ENCODE results near the gene AQP12B. TPM values are rescaled to one million over a fixed set of nuclear protein-coding genes. Genes with fewer than 3 reads are reported as not detected.
"Not testable (repeated sequence)": the region's sequence is repeated elsewhere in the genome, so short reads cannot be mapped to it uniquely, and the experiment has no call there.

The AQP12B gene
- total RNA-seq, 1 donor from 2014 or later = not detected

DNA sequence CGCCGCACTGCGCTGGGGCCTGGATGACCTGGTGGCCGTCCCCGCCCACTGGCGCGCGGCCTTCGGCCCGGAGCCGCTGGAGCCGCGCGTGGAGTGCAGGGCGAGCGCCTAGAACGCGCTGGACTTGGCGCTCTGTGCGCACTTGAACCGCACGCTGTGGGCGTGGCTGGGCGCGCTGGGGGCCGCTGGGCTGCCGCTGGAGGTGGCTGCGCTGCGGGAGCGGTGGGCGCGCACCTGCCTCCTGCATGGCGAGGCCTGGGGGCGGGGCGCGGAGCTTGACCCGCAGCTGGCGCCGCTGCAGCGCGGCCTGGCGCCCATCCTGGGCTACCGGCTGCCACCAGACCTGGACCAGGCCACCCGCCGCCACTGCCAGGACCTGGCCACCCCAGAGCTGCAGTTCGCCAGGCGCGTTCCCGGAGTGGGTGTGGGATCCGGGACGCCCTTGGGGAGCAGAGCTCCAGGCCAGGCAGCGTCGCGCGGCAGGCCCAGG lies 9.9 kb downstream of the AQP12B start:
- no peak for DNase-seq
- no peaks in the 10 kb centered on the region for H3K36me3 Mint-ChIP-seq (ENCODE audit: low read depth)
- H3K27me3 Mint-ChIP-seq = peaks cover 38% of the 10 kb centered on the region
- no peaks in the 10 kb centered on the region for H3K4me1 Mint-ChIP-seq
- no peak overlapping the region for H3K4me3 Mint-ChIP-seq
- H3K9me3 Mint-ChIP-seq = no peaks in the 10 kb centered on the region
- intact Hi-C loops (cut with micrococcal nuclease) = no loop called here
- H3K27ac Mint-ChIP-seq = no peak overlapping the region

DNA sequence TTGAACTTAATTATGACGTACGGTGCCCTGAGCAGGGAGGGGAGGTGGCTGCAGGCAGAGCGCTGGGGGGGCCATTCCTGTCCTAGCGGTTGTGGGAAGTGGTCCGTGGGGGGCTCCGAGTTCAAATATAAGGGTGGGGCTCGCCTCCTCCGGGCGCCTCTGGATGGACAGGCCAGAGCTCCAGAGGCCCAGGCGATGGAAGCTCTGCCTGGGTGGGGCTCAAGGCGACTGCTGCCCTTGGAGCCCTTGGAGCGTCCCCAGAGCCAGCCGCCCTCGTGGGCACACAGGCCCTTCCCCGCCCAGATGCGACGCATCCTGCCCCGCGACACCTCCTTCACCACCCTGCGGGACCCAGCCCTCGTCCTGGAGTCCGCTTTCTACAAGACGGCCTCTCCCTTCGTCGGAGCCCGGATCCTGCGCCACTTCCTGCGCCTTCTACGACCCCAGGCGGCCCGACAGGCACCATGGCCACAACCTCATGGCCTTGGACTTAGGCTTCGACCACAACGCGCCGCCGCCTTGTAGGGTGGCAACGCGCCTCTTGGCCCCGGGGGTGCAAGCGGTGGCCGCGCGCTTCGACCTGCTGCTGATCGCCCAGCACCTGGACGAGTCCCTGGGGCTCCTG lies 10.5 kb downstream of the AQP12B start:
- Mint-ChIP-seq H3K27ac (no peak overlapping the region), H3K9me3 (no peaks in the 10 kb centered on the region), H3K4me3 (no peak overlapping the region), H3K4me1 (no peaks in the 10 kb centered on the region), H3K36me3 (ENCODE audit: low read depth) (no peaks in the 10 kb centered on the region), H3K27me3 (peaks cover 41% of the 10 kb centered on the region)
- intact Hi-C loops (cut with micrococcal nuclease) = no loop called here
- no peak for DNase-seq

DNA sequence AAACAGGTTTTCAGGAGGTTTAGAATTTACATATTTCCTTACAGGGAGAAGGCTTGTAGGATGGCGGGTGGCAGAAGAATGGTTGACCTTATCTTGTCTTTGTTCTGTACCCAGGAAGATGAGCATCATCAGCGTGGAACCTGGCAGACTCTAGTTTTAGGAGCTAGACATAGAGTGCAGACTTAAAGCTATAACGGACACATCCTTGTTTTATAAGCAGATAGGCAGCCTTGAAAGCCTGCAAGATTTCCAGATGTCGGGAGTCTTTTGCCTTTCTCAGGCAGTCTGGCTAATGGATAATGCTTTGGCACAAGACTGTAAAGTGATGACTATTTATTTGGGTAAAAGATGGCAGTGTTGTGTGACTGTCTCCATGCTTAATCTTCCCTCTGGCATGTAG lies 11.7 kb downstream of the AQP12B start:
- DNase-seq = no peak
- Mint-ChIP-seq H3K27ac (no peak overlapping the region), H3K9me3 (no peaks in the 10 kb centered on the region), H3K4me1 (no peaks in the 10 kb centered on the region), H3K27me3 (peaks cover 51% of the 10 kb centered on the region), H3K36me3 (ENCODE audit: low read depth) (no peaks in the 10 kb centered on the region), H3K4me3 (no peak overlapping the region)
- intact Hi-C loops (cut with micrococcal nuclease) = no loop called here

DNA sequence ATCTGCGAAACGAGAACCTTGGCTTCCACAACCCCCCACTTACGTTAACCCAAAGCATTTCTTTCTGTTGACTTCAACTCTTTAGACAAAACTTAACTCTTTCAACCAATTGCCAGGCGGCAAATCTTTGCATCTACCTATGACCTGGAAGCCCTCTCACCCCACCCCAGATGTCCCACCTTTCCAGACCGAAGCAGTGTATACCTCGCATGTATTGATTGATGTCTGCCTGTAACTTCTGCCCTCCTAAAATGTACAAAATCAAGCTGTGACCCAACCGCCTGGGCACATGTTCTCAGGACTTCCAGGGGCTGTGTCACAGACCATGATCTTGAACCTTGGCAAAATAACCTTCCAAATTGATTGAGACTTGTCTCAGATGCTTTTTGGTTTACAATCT lies 12.3 kb downstream of the AQP12B start:
- Mint-ChIP-seq H3K4me1 (no peaks in the 10 kb centered on the region), H3K4me3 (no peak overlapping the region), H3K9me3 (no peaks in the 10 kb centered on the region), H3K27ac (no peak overlapping the region), H3K27me3 (peaks cover 55% of the 10 kb centered on the region), H3K36me3 (ENCODE audit: low read depth) (no peaks in the 10 kb centered on the region)
- intact Hi-C loops (cut with micrococcal nuclease) = no loop called here
- no peak for DNase-seq

DNA sequence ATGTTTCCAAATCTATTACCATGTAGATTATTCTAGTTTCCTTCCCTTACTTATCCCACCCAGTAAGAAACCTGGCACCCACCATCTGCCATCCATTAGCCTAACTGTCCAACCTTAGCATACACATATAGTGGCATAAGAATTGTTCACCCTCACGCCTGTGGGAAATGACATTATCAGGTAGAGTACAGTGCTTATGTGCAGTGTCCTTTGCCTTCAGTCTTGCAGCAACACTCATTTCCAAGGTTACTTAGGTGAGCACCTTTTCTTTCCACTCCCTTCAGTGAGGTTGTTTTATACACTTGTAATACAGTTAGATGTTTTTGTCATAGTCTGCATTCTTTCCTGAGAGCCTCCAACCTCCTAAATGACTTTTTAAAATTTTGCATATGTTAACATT lies 18.1 kb downstream of the AQP12B start:
- no peak for DNase-seq
- no peak overlapping the region for H3K4me3 Mint-ChIP-seq
- no peak overlapping the region for H3K27ac Mint-ChIP-seq
- peaks cover 8% of the 10 kb centered on the region for H3K9me3 Mint-ChIP-seq
- peaks cover 58% of the 10 kb centered on the region for H3K27me3 Mint-ChIP-seq
- peaks cover 3% of the 10 kb centered on the region for H3K36me3 Mint-ChIP-seq (ENCODE audit: low read depth)
- intact Hi-C loops (cut with micrococcal nuclease) = no loop called here
- H3K4me1 Mint-ChIP-seq = no peaks in the 10 kb centered on the region

DNA sequence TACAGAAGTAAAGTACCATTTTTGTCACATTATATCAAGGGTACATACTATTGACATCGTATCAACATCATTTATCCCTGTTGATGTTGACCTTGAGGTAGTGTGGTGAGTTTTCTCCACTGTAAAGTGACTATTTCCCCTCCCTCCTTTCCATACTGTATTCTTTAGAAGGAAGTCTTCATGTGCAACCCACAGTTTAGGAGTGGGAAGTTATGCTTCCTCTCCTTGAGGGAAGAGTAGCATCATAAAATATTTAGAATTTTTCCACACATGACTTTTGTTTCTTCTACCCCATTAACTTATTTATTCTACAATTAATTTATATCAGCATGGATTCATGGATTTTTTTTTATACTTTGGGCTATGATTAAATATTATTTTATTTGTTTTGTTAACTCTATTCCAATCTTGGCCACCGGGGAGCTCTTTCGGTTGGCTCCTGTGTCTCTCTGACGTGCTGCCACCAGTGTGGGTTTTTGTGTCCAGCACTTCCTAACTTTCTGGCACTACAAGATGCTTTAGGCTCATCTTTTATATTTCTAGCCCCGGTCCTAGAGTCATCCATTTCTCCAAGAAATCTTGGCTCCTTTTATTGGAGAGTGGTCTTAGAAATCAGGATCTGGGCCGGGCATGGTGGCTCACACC lies 19.0 kb downstream of the AQP12B start:
- no peak for DNase-seq
- Mint-ChIP-seq H3K4me1 (no peaks in the 10 kb centered on the region), H3K9me3 (peaks cover 8% of the 10 kb centered on the region), H3K4me3 (no peak overlapping the region), H3K27ac (no peak overlapping the region), H3K36me3 (ENCODE audit: low read depth) (peaks cover 3% of the 10 kb centered on the region), H3K27me3 (peaks cover 65% of the 10 kb centered on the region)
- intact Hi-C loops (cut with micrococcal nuclease) = no loop called here

DNA sequence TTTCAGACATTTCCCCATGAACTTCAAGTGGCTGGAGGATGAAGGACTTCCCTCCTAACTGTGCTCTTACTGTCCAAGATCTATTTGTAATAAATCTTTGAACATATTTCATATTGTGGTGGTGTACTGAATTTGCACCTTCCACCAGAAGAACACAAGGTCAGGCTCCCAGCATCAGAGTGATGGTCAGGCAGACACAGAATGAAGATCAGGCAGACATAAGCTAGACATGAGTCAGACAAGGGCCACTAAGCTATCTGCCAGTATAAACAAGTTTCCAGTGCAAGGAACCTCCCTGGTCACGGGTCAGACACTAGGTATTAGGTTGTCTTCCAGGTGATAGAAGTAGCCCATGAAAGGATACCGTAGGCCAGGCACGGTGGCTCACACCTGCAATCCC lies 20.0 kb downstream of the AQP12B start:
- H3K36me3 Mint-ChIP-seq (ENCODE audit: low read depth) = peaks cover 3% of the 10 kb centered on the region
- H3K4me3 Mint-ChIP-seq = no peak overlapping the region
- H3K4me1 Mint-ChIP-seq = no peaks in the 10 kb centered on the region
- H3K27me3 Mint-ChIP-seq = peaks cover 65% of the 10 kb centered on the region
- no peak overlapping the region for H3K27ac Mint-ChIP-seq
- intact Hi-C loops (cut with micrococcal nuclease) = no loop called here
- DNase-seq = no peak
- H3K9me3 Mint-ChIP-seq = peaks cover 8% of the 10 kb centered on the region

DNA sequence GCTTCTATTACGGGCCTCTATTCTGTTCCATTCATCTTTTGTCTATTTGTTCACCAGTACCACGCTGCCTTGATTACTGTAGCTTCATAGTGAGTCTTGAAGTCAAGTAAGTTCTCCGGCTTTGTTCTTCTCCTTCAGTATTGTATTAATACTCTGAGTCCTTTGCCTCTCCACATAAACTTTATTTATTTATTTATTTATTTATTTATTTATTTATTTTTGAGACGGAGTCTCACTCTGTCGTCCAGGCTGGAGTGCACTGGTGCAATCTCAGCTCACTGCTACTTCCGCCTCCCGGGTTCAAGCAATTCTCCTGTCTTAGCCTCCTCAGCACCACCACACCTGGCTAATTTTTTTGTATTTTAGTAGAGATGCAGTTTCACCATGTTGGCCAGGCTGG lies 22.8 kb downstream of the AQP12B start:
- peaks cover 61% of the 10 kb centered on the region for H3K27me3 Mint-ChIP-seq
- intact Hi-C loops (cut with micrococcal nuclease) = not testable (repeated sequence)

DNA sequence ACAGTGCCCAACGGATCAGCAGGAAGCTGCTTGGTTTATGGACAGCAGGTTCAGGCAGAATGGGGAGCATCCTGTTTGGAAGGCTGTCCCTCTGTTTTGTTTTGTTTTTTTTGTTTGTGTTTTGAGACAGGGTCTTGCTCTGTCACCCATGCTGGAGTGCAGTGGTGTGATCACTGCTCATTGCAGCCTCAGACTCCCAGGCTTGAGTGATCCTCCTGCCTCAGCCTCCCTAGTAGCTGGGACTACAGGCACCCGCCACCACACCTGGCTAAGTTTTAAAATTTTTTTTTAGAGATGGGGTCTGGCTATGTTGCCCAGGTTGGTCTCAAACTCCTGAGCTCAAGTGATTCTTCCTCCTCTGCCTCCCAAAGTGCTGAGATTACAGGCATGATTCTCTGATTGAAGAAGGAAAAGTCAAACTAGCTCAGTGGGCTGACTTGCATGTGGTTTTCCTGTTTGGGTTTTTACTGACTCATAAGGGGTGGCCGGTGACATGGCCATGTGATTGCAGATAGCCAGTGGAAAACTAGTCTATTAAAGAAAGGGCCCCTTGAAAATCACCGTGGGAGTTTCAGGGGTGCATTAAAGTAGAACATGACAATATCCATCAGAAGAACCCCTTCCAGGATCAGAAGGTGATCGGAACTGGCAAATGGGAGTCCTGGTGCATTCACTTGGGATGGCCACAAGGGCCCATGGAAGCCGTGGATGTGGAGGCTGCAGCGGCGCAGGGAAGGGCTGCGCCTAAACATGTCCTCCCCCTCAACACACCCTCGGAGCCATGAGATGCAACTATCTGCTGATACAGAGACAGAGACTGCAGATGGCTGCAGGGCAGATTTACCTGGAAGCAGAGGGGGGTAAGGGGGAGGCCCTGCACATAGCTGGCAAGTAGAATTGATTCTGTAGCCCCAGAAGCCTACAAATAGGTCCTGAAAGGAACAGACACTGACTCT lies 26.5 kb downstream of the AQP12B start:
- Mint-ChIP-seq H3K4me1 (peaks cover 11% of the 10 kb centered on the region), H3K27ac (no peak overlapping the region), H3K9me3 (no peaks in the 10 kb centered on the region), H3K4me3 (no peak overlapping the region), H3K27me3 (peaks cover 60% of the 10 kb centered on the region), H3K36me3 (ENCODE audit: low read depth) (no peaks in the 10 kb centered on the region)
- DNase-seq = peak; percentile 65
- intact Hi-C loops (cut with micrococcal nuclease) = no loop called here

More for the DNA sequence above, 22.8 kb downstream of the AQP12B start:
- not testable (repeated sequence) for H3K4me3 Mint-ChIP-seq; H3K27ac Mint-ChIP-seq; H3K36me3 Mint-ChIP-seq (ENCODE audit: low read depth); DNase-seq; H3K9me3 Mint-ChIP-seq; H3K4me1 Mint-ChIP-seq

DNA sequence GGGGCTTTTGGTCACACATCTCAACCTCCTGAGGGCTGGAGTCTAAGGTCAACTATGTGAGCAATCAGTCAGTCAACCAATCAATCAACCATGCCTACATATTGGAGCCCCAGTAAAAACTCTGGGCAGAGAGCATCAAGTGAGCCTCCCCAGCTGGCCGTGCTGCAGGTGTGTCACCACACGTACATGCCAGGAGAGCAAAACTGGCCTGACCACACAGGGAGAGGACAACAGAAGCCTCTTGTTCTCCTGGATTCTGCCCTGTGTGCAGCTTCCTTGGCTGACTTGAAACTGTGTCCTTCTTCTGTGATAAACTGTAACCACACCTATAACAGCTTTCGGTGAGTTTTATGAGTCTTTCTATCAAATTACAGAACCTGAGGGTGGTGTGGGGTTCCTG lies 31.5 kb downstream of the AQP12B start:
- Mint-ChIP-seq H3K27me3 (peaks cover 45% of the 10 kb centered on the region), H3K9me3 (no peaks in the 10 kb centered on the region), H3K4me1 (peaks cover 12% of the 10 kb centered on the region), H3K4me3 (no peak overlapping the region), H3K36me3 (ENCODE audit: low read depth) (no peaks in the 10 kb centered on the region), H3K27ac (no peak overlapping the region)
- DNase-seq = no peak
- intact Hi-C loops (cut with micrococcal nuclease) = no loop called here

DNA sequence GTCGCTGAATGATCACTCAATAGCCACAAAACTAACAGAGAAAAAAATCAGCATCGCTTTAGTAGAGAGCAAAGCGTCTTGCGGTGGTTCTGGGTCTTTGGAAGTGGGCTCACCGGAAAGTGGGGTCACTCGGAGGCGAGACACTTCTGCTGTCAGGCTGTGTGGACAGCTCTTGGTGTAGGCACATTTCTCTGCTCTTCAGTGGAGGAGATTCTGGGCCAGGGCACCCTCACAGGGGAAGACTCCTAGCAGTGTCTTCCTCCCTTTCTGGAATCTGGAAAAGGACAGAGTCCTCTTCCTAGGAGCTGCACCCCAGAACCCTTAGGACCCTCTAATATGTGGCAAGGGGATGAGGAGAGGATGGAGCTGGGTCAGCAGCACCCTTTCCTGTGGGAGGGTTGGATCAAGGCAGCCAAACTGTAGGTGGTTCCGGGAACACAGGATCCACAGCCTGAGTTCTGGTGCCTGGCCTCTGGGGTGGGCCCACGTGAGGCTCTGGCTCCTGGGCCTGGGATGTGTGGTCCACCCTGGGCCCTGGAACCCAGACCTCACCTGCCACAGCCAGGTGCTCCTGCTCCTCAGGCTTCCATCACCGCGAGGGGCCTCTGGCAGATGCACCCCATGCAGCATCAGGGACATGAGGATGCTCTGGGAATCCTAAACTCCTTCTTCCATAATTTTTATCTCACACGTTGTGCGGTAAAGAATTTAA lies 32.3 kb downstream of the AQP12B start:
- Mint-ChIP-seq H3K36me3 (ENCODE audit: low read depth) (no peaks in the 10 kb centered on the region), H3K27ac (no peak overlapping the region), H3K9me3 (no peaks in the 10 kb centered on the region), H3K4me3 (no peak overlapping the region), H3K4me1 (peaks cover 14% of the 10 kb centered on the region), H3K27me3 (peaks cover 43% of the 10 kb centered on the region)
- DNase-seq = no peak
- intact Hi-C loops (cut with micrococcal nuclease) = no loop called here

DNA sequence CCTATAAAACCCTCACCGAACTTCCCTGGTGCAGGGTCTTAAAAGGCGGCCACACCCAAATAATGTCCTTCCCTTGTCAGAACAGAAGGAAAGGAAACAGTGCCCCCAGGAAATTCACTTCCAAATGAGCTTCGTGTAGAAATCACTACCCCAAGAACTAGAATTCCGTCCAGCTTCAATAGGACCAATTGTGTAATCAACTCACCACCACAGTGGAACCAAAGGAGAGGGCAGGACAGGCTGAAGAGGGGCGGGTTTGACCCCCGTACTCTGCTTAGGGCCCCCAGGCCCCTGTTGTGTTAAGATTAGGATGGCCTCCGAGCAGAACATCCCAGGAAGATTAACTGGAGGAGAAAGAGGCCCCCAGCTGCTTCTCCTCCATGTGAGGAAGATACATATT lies 33.4 kb downstream of the AQP12B start:
- Mint-ChIP-seq H3K36me3 (ENCODE audit: low read depth) (no peaks in the 10 kb centered on the region), H3K27ac (no peak overlapping the region), H3K9me3 (no peaks in the 10 kb centered on the region), H3K4me3 (no peak overlapping the region), H3K27me3 (peaks cover 32% of the 10 kb centered on the region), H3K4me1 (peaks cover 8% of the 10 kb centered on the region)
- DNase-seq = no peak
- intact Hi-C loops (cut with micrococcal nuclease) = no loop called here

DNA sequence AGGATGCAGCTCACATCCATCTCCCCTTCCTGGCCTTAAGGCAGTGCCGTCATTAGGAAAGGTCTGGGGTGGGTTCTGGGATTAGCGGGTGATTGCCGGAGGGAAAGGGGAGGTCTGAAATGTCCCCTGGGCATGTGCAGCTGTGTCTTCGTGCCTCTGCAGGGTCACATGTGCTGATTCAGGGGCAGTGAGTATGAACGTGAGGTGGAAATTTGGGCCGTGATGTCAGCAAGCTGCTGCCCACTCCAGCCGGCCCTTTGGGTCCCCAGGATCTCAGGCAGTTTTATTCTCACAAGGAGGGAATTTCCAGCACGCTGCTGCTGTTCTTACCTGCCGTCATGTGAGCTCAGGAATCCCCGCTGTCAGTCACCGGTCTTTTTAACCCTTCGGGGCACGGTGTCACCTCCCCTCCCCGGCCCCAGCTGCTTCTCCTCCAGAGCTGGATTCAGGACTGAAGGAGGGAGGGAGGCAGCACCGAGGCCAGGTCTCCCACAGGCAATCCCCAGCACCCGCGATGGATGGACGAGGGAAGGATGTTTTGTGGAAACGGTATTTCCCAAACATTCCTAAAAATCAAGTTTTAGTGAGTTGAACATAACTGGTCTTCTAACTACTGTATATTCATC lies 33.9 kb downstream of the AQP12B start:
- H3K27me3 Mint-ChIP-seq = peaks cover 30% of the 10 kb centered on the region
- H3K4me3 Mint-ChIP-seq = no peak overlapping the region
- H3K27ac Mint-ChIP-seq = no peak overlapping the region
- H3K4me1 Mint-ChIP-seq = peaks cover 8% of the 10 kb centered on the region
- H3K9me3 Mint-ChIP-seq = no peaks in the 10 kb centered on the region
- DNase-seq = no peak
- intact Hi-C loops (cut with micrococcal nuclease) = no loop called here
- H3K36me3 Mint-ChIP-seq (ENCODE audit: low read depth) = no peaks in the 10 kb centered on the region
